ENCODE data around the gene MAPK8IP3.

Gene MAPK8IP3

DNA sequence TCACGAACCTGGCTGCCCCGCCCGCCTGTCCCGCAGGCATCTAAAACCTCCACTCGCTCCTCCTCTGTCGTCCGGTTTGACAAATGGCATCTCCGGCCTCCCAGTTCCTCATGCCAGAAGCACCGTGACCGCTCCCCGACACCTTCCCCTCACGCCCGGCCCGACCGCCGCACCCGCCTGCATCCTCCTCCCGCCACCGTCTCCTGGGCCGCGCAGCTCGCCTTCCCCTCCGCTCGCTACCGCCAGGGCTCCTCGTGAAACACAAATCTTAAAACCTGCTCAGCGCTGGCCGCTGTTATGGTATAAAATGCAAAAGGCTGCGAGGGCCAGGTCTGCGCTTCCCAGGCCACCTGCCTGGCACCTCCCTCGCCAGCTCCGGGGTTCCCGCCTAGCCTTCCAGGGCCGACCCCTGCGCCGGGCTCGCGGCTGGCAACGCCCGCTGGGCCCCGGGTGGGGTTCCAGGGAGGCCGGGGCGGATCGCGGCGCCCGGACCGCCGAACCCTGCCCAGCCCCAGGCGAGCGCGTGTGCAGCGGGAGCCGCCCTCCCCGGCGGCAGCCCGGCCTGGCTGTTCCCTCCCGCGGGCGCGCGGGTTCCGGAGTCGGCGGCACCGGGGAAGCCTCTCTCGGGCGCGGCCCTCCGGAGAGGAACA lies 75.9 kb downstream of the MAPK8IP3 start:
- TF ChIP-seq, protein P1, sequence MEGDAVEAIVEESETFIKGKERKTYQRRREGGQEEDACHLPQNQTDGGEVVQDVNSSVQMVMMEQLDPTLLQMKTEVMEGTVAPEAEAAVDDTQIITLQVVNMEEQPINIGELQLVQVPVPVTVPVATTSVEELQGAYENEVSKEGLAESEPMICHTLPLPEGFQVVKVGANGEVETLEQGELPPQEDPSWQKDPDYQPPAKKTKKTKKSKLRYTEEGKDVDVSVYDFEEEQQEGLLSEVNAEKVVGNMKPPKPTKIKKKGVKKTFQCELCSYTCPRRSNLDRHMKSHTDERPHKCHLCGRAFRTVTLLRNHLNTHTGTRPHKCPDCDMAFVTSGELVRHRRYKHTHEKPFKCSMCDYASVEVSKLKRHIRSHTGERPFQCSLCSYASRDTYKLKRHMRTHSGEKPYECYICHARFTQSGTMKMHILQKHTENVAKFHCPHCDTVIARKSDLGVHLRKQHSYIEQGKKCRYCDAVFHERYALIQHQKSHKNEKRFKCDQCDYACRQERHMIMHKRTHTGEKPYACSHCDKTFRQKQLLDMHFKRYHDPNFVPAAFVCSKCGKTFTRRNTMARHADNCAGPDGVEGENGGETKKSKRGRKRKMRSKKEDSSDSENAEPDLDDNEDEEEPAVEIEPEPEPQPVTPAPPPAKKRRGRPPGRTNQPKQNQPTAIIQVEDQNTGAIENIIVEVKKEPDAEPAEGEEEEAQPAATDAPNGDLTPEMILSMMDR (IDR thresholded peaks at IDR 0.05; ENCODE audit: low read depth, low read length): no peak
- DNase-seq (ENCODE audit: extremely low read depth, low read depth): no peak

DNA sequence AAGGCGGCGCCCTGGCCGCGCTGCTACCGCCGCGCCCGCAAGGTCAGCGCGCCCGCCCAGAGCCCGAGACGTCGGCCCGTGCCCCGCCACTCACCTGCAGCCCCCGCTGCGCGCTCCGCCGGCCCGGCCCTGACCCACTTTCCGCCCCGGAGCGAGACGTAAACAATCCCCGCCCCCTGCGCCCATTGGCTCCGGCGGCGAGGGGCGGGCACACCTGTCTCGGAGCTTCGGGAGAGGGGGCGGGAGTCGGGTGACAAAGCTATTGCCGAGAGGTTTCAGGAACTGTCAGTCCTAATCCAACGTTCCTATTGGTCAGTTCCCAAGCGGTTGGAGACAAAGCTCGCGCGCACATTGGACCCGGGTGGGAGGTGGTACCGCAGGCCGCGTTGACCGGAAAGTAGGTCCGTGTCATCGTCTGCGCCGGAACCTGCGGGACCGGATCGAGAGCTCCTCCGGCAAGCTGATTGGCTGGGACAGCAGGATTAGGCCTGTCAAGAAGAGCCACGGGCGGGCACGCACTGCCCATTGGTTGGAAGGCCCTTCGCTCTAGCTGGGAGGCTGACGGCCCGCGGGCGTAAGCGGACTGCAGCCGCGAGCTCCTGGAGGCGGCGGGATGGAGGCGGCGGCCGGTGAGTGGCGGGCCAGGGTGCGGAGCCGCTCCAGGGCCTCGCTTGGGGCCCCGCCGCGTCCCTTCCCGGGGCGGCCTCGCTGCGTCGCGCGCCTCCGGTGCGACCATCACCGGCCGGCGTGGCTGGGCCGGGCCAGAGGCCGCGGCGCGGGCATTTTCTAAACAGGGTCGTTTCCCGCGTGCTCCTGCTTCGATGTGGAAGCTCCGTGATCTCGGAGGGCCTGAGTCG lies 76.6 kb downstream of the MAPK8IP3 start, which contains the start of the genes NUBP2 and SPSB3:
Gene NUBP2 (plus strand): TSS at position 553 of the 857 bp plus-strand sequence. CDS start 61 bp downstream, at position 614.
Gene SPSB3 (minus strand): TSS at position 164 of the 857 bp plus-strand sequence. CDS start 1,088 bp downstream, outside the sequence.
- TF ChIP-seq, protein P1 (IDR thresholded peaks at IDR 0.05; ENCODE audit: low read depth, low read length): no peak
- DNase-seq (ENCODE audit: extremely low read depth, low read depth): peak; percentile 100

DNA sequence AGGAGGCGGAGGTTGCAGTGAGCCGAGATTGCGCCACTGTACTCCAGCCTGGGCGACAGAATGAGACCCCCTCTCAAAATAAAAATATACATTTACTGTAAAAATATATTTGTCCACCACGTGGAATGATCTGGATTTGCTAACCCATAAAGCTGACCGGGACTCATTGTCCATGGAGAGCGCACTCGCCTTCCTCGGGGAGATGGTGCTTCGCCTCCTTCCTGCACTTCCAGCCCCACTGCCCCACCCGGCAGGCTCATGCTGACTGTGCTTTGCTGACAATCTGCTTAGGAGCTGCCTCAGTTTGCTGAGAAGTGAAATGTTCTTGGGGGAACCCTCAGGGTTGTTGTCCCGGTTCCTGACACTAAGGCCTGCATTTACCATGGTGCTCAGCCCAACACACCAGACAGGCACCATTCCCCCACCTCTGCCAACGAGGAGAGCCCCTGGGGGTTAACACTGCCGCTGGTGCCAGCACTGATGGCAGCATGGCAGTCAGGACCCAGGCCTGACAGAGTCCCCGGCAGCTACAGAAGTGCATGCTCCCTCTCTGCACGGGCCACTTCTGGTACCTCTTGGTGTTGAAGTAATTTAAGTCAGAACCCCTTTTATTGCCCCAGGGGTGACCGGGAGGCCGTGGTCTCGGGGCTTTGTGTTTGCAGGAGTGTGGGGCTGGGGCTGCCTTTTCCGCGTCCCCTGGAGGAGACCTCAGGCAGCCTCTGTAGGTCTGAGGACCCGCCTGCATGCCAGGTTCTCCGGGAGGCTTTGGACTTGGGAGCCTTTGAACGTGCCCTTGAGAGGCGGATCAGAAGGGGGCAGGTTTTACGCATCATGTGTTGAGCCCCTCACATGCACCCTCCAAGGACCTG lies 79.2 kb downstream of the MAPK8IP3 start:
- no peak for DNase-seq (ENCODE audit: extremely low read depth, low read depth)
- TF ChIP-seq, protein P1 (IDR thresholded peaks at IDR 0.05; ENCODE audit: low read depth, low read length): no peak

DNA sequence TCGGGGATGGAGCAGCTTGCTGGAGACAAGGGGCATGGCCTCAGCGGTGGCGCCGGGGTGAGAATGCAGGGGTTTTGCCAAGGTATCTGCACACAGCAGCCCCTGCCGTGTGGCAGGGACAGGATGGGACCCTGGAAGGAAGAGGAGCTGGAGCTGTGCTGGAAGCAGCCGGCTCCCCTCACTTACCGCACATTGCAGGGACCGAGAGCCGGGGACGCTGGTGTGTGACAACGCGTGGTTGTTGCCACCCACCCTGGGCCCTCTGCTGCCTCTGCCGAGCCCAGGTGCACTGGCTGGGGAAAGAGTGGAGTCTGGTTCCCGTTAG lies 79.8 kb downstream of the MAPK8IP3 start:
- TF ChIP-seq, protein P1 (IDR thresholded peaks at IDR 0.05; ENCODE audit: low read depth, low read length): no peak
- DNase-seq (ENCODE audit: extremely low read depth, low read depth): no peak

DNA sequence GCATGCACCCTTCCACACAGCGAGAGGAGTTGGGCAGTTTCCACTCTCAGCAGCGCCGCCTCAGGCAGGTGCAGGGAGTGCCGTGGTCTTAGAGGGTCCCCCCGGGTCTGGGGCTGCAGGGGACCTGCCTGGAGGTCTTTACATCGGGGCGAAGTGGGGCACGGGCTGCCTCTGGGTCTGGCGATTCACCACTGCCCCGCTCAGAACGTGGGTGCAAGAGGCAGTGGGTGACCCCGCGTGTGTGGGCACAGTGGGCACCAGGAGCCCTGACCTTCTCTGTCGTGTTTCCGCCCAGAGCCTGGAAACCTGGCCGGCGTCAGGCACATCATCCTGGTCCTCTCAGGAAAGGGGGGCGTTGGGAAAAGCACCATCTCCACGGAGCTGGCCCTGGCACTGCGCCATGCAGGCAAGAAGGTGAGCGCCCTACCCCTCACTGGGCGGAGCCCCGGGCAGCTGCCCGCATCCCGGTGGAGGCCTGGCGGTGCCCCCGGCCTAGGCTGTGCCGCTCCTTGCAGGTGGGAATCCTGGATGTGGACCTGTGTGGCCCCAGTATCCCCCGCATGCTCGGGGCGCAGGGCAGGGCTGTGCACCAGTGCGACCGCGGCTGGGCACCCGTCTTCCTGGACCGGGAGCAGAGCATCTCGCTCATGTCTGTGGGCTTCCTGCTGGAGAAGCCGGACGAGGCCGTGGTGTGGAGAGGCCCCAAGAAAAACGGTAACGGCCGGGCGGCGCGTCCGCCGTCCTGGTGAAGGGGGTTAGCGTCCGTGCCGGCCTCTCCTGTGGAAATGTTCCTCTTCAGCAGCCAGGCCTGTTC lies 80.5 kb downstream of the MAPK8IP3 start:
- TF ChIP-seq, protein P1 (IDR thresholded peaks at IDR 0.05; ENCODE audit: low read depth, low read length): no peak
- no peak for DNase-seq (ENCODE audit: extremely low read depth, low read depth)

DNA sequence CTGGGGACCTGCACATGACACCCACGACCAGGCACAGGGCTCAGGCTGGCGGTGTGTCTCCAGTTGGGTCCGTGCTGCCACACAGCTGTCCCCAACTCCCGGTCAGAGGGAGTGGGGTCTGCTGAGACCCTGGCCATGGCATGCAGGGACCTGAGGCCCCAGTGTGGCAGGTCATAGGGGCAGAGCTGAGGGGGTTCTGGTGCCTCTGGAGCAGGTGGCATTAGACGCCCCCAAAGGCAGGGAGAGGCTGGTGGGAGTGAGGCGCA lies 81.0 kb downstream of the MAPK8IP3 start:
- no peak for DNase-seq (ENCODE audit: extremely low read depth, low read depth)
- TF ChIP-seq, protein P1 (IDR thresholded peaks at IDR 0.05; ENCODE audit: low read depth, low read length): no peak

Measured in AG09319 (cell line).